WTC11 (cell line): ENCODE results near the gene PSMG4.

Experiments
- CREM ChIP-seq: sonication (generic); formaldehyde crosslinking; IDR thresholded peaks from 2 replicates; pipeline ENCODE4 v1.8.1; 2022; ENCODE audit warnings: mild to moderate bottlenecking, missing genetic modification reagents, moderate library complexity
- E2F1 ChIP-seq: sonication (generic); formaldehyde crosslinking; IDR thresholded peaks from 2 replicates; pipeline ENCODE4 v1.8.0; 2022; ENCODE audit warnings: mild to moderate bottlenecking, missing genetic modification reagents
- MLX ChIP-seq: sonication (generic); formaldehyde crosslinking; IDR thresholded peaks from 2 replicates; pipeline ENCODE4 v1.8.1; 2023; ENCODE audit warnings: mild to moderate bottlenecking, missing genetic modification reagents, moderate library complexity
- PRRX2 ChIP-seq: fragments of 250-450 bp; sonication (Bioruptor Pico); IDR thresholded peaks from 2 replicates; pipeline ENCODE4 v1.8.0; 2021; ENCODE audit warnings: mild to moderate bottlenecking
- SMAD4 ChIP-seq: sonication (generic); formaldehyde crosslinking; IDR thresholded peaks from 2 replicates; pipeline ENCODE4 v1.8.0; 2022; ENCODE audit warnings: mild to moderate bottlenecking, missing genetic modification reagents
- SP1 ChIP-seq: sonication (generic); formaldehyde crosslinking; conservative IDR thresholded peaks from 2 replicates; pipeline ENCODE4 v1.8.1; 2022; ENCODE audit warnings: missing genetic modification reagents
- USF2 ChIP-seq: sonication (generic); formaldehyde crosslinking; IDR thresholded peaks from 2 replicates; pipeline ENCODE4 v1.8.1; 2023; ENCODE audit warnings: mild to moderate bottlenecking, missing genetic modification reagents, moderate library complexity
- ZNF121 ChIP-seq: sonication (generic); formaldehyde crosslinking; IDR thresholded peaks from 2 replicates; pipeline ENCODE4 v1.8.0; 2023; ENCODE audit warnings: missing genetic modification reagents
- TF ChIP-seq, protein P1 (sequence below): fragments of 200-600 bp; IDR thresholded peaks from 2 replicates; pipeline ENCODE4 v1.8.0; 2022; ENCODE audit warnings: antibody characterized with exemption
- TF ChIP-seq, protein P2 (sequence below): sonication (generic); formaldehyde crosslinking; IDR thresholded peaks from 2 replicates; pipeline ENCODE4 v1.8.0; 2022; ENCODE audit warnings: mild to moderate bottlenecking, missing genetic modification reagents
- TF ChIP-seq, protein P3 (sequence below): sonication (generic); formaldehyde crosslinking; IDR thresholded peaks from 2 replicates; pipeline ENCODE4 v1.8.0; 2022; ENCODE audit warnings: mild to moderate bottlenecking, missing genetic modification reagents

DNA sequence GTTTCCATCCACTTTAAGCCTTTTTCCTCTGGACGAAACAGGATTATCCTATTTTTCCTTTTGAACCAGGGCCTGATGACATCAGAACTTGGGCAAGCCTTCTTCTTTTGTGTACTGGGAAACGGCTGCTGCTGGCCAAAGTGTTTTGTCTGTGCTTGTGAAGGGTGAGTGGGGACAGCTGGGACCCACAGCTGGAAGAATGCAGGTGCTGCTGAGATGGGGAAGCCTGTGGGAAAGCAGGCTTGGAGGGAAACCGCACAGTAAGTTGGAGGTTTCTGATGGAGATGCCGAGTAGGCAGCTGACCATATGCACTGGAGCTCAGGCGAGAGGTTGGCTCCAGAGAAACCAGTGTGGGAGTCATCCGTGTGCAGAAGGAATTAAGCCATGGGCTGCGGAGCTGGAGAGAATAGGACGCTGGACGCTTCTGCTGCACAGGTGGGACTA, 8.5 kb upstream of the PSMG4 start:
- TF ChIP-seq, protein P1, sequence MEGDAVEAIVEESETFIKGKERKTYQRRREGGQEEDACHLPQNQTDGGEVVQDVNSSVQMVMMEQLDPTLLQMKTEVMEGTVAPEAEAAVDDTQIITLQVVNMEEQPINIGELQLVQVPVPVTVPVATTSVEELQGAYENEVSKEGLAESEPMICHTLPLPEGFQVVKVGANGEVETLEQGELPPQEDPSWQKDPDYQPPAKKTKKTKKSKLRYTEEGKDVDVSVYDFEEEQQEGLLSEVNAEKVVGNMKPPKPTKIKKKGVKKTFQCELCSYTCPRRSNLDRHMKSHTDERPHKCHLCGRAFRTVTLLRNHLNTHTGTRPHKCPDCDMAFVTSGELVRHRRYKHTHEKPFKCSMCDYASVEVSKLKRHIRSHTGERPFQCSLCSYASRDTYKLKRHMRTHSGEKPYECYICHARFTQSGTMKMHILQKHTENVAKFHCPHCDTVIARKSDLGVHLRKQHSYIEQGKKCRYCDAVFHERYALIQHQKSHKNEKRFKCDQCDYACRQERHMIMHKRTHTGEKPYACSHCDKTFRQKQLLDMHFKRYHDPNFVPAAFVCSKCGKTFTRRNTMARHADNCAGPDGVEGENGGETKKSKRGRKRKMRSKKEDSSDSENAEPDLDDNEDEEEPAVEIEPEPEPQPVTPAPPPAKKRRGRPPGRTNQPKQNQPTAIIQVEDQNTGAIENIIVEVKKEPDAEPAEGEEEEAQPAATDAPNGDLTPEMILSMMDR = no peak
- TF ChIP-seq MLX (no peak), E2F1 (CRISPR knock-in tag) (no peak), SMAD4 (CRISPR knock-in tag) (no peak), SP1 (CRISPR knock-in tag) (no peak), PRRX2 (no peak), USF2 (CRISPR knock-in tag) (no peak), CREM (no peak), ZNF121 (CRISPR knock-in tag) (no peak)
- TF ChIP-seq, protein P2, sequence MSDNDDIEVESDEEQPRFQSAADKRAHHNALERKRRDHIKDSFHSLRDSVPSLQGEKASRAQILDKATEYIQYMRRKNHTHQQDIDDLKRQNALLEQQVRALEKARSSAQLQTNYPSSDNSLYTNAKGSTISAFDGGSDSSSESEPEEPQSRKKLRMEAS (CRISPR knock-in tag) = no peak
- TF ChIP-seq, protein P3, sequence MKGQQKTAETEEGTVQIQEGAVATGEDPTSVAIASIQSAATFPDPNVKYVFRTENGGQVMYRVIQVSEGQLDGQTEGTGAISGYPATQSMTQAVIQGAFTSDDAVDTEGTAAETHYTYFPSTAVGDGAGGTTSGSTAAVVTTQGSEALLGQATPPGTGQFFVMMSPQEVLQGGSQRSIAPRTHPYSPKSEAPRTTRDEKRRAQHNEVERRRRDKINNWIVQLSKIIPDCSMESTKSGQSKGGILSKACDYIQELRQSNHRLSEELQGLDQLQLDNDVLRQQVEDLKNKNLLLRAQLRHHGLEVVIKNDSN = no peak
